ENCODE data around the gene RAB3C.
"Not testable (repeated sequence)": the region's sequence is repeated elsewhere in the genome, so short reads cannot be mapped to it uniquely, and the experiment has no call there.

RAB3C gene

GRCh38 chr5:58680503-58680902 is 97.6 kb downstream of the RAB3C start:
- no peak for DNase-seq

- no peak for DNase-seq
These were observed 99.1 kb downstream of the RAB3C start for GRCh38 chr5:58681943-58682342.

DNA sequence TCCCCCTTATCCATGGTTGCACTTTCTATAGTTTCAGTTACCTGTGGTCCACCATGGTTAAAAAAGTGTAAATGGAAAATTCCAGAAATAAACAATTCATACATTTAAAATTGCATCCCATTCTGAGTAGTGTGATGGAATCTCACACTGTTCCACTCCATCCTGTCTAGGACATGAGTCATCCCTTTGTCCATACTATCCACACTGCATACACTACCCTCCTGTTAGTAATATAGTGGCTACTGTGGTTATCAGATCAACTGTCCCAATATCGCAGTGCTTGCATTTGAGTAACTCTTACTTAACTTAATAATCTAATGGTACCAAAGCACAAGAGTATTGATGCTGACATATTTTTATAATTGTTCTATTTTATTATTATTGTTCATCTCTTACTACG is 100.7 kb downstream of the RAB3C start:
- no peak for DNase-seq

DNA sequence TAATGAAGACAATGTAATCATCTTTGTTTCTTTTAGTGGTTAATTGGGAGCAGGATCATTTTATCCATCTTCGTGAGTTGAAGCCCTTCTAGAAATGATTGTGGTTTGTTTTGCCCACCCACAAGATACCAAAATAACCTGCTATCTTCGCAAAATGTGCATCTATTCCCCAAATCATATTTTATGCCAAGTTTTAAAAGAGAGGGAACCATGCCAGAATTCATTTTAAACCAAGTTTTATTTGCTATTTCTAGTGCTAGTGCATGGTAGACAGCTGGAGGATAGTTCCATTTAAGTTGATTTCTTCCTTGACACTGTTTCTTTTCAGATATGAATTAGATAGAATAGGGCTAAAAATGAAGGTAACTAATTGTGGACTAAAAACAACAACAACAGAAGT is 104.2 kb downstream of the RAB3C start:
- no peak for DNase-seq

DNA sequence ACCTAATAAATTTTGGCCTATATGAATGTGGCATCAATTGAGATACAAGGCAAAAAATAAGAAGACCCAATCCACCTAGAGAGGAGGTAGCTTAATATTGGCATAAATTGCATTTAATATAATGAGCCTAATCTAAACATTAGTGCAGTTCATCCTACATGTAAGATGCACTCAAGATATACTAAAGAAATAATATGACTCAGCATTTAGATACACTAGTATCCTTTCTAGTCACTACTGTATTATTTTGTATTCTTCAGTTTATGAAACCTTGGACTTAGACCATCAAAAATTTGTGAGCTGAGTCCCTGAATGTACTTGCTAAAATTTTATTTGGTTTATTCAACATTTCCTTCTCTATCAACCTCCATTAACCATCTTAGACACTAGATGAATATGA is 104.7 kb downstream of the RAB3C start:
- no peak for DNase-seq

GRCh38 chr5:58699088-58699761 is 116.3 kb downstream of the RAB3C start:
- DNase-seq, result not testable (repeated sequence)

DNA sequence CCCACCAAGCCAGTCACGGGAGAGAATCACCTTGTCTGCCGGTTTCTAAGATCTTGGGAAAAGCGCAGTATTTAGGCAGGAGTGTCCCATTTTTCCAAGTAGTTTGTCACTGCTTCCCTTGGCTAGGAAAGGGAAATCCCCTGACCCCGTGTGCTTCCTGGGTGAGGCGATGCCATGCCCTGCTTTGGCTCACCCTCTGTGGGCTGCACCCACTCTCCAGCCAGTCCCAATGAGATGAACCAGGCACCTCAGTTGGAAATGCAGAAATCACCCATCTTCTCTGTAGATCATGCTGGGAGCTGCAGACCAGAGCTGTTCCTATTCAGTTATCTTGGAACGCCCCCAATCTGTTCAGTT is 116.9 kb downstream of the RAB3C start:
- DNase-seq, result no peak

GRCh38 chr5:58703925-58704555 is 121.2 kb downstream of the RAB3C start:
- DNase-seq, result no peak

GRCh38 chr5:58706736-58707135 is 123.9 kb downstream of the RAB3C start:
- no peak for DNase-seq

GRCh38 chr5:58708456-58708855 is 125.6 kb downstream of the RAB3C start:
- no peak for DNase-seq

- DNase-seq, result not testable (repeated sequence)
These were observed 127.5 kb downstream of the RAB3C start for GRCh38 chr5:58710425-58710824.

- DNase-seq, result no peak
These were observed 128.0 kb downstream of the RAB3C start for GRCh38 chr5:58710871-58711270.

DNA sequence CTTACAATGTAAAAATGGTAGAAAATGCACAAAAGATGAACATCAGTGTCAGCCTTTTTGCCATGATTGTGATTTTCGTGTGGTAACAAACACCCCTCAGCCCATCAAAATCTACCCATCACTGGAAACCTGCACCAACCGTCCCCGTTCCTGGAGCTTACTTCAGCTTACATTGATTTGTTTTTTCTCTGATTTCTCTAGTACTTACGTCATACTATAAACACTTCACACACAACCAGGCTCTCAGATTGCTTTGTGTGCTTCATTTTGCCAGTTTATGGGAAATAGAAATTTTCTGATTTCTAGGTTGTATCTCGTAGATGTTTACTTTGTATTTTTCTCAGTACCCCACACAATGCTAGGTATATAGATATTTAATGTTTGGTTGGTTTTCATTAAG is 129.1 kb downstream of the RAB3C start:
- DNase-seq, result no peak

GRCh38 chr5:58714046-58714445 is 131.2 kb downstream of the RAB3C start:
- DNase-seq, result no peak

GRCh38 chr5:58715997-58716656 is 133.3 kb downstream of the RAB3C start:
- no peak for DNase-seq

GRCh38 chr5:58716713-58717112 is 133.8 kb downstream of the RAB3C start:
- no peak for DNase-seq

DNA sequence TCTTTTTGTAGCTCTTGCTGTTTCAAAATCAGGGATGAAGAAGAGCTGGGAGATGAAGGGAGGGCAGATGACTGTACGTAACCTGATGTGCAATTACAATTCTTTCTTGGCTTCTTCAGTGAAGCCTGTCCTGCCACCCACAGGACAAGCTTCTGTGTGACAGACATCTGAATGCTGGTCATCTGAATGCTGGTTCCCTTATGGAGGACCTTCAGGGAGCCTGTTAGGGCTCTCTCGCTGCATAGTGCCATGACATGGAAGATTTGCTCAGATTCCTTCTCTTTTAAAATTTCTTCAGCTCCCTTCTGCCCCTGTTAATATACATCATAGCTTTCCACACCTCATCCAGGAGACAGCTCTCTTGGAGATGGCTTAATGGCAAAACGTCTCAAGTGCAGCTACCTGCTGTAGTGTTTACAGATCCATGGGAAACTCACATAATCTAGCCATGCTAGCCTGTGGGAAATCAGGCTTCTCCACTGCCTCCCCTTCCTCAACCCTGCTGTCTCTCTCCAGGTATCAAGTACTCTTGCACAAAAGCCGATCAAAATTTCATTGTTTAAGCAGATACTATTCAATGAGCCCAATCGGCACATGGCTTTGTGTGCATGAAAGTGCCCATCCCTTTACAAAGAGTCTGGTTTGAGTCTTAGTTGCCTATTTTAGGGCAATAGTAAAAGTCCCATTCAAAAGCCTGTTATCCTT is 134.6 kb downstream of the RAB3C start:
- peak in 1 of 2 experiments; percentile 35 for DNase-seq

- no peak for DNase-seq
These were observed 135.5 kb downstream of the RAB3C start for GRCh38 chr5:58718269-58718978.

- DNase-seq, result no peak
These were observed 139.3 kb downstream of the RAB3C start for GRCh38 chr5:58722160-58722559.

DNA sequence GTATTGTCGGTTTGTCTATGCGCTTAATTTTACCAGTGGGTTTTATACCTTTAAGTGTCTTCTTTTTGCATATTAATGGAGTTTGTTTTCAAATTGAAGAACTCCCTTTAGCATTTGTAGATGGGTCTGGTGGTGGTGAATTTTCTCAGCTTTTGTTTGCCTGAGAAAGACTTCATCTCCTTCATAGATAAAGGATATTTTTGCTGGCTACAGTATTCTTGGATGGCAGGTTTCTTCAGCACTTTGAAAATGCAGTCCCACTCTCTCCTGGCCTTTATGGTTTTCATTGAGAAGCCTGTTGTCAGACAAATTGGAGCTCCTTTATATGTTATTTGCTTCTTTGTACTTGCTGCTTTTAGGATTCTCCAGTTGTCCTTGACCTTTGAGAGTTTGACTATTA is 142.1 kb downstream of the RAB3C start:
- no peak for DNase-seq

- no peak for DNase-seq
These were observed 148.8 kb downstream of the RAB3C start for GRCh38 chr5:58731641-58732040.

DNA sequence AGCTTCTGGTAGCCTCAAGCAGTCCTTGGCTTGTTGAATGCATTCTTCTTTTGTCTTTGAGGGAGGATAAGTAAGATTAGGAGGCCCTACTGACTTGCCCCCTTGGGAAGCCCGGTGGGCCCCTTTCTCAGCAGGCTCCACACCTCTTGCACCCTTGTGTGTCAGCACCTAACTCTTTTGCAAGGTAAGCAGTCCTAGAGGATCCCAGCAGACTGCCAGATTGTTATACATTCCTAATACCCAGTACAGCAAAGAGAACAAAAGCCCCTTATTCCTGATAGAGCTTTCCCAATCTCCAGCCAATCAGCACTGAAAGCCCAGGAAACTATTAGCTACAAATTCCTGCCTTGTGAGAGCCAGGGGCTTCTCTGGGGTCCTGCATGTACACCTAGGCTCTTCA is 152.8 kb downstream of the RAB3C start:
- DNase-seq, result no peak

- DNase-seq, result no peak
These were observed 153.3 kb downstream of the RAB3C start for GRCh38 chr5:58736214-58736613.

All from NCI-H187 (cell line).